ENCODE measurements around the gene AKT3.

- TF ChIP-seq CTCF (IDR thresholded peaks at IDR 0.05) (no peak), POLR2A (IDR thresholded peaks at IDR 0.05) (no peak)
Measured at GRCh38 chr1:243454328-243454997, 395.6 kb downstream of the AKT3 start.

All from sigmoid colon (tissue), 3 donors.